Measurements from ENCODE around the gene PFKFB1.
"Not testable (repeated sequence)": the region's sequence is repeated elsewhere in the genome, so short reads cannot be mapped to it uniquely, and the experiment has no call there.

The PFKFB1 gene

GRCh38 chrX:54992911-54993622, 921 bp downstream of the PFKFB1 start:
- DNase-seq (ENCODE audit: low read depth) = no peak

GRCh38 chrX:54991706-54992105, 2.3 kb downstream of the PFKFB1 start:
- DNase-seq (ENCODE audit: low read depth) = no peak

- DNase-seq (ENCODE audit: low read depth) = not testable (repeated sequence)
Measured at GRCh38 chrX:54983306-54983705, 10.7 kb downstream of the PFKFB1 start.

- DNase-seq (ENCODE audit: low read depth) = no peak
Measured at GRCh38 chrX:54980334-54980733, 13.7 kb downstream of the PFKFB1 start.

GRCh38 chrX:54979432-54979831, 14.6 kb downstream of the PFKFB1 start:
- no peak for DNase-seq (ENCODE audit: low read depth)

- DNase-seq (ENCODE audit: low read depth) = no peak
Measured at GRCh38 chrX:54978448-54978847, 15.5 kb downstream of the PFKFB1 start.

GRCh38 chrX:54977387-54977786, 16.6 kb downstream of the PFKFB1 start:
- DNase-seq (ENCODE audit: low read depth) = no peak

GRCh38 chrX:54964766-54965497, 29.1 kb downstream of the PFKFB1 start:
- no peak for DNase-seq (ENCODE audit: low read depth)

- no peak for DNase-seq (ENCODE audit: low read depth)
Measured at GRCh38 chrX:54961750-54962149, 32.2 kb downstream of the PFKFB1 start.

- no peak for DNase-seq (ENCODE audit: low read depth)
Measured at GRCh38 chrX:54950730-54951375, 43.1 kb downstream of the PFKFB1 start.

- no peak for DNase-seq (ENCODE audit: low read depth)
Measured at GRCh38 chrX:54945224-54945623, 48.8 kb downstream of the PFKFB1 start.

GRCh38 chrX:54944816-54945215, 49.2 kb downstream of the PFKFB1 start:
- DNase-seq (ENCODE audit: low read depth) = no peak

GRCh38 chrX:54937416-54937815, 56.6 kb downstream of the PFKFB1 start:
- DNase-seq (ENCODE audit: low read depth) = no peak

GRCh38 chrX:54935306-54935705, 58.7 kb downstream of the PFKFB1 start:
- DNase-seq (ENCODE audit: low read depth) = no peak

GRCh38 chrX:54934890-54935289, 59.1 kb downstream of the PFKFB1 start:
- no peak for DNase-seq (ENCODE audit: low read depth)

- DNase-seq (ENCODE audit: low read depth) = no peak
Measured at GRCh38 chrX:54934058-54934457, 59.9 kb downstream of the PFKFB1 start.

GRCh38 chrX:54933150-54933826, 60.7 kb downstream of the PFKFB1 start:
- DNase-seq (ENCODE audit: low read depth) = no peak

GRCh38 chrX:54931107-54931506, 62.9 kb downstream of the PFKFB1 start:
- DNase-seq (ENCODE audit: low read depth) = no peak

- no peak for DNase-seq (ENCODE audit: low read depth)
Measured at GRCh38 chrX:54930291-54931049, 63.5 kb downstream of the PFKFB1 start.

- DNase-seq (ENCODE audit: low read depth) = no peak
Measured at GRCh38 chrX:54928876-54929275, 65.1 kb downstream of the PFKFB1 start.

- DNase-seq (ENCODE audit: low read depth) = no peak
Measured at GRCh38 chrX:54926978-54927377, 67.0 kb downstream of the PFKFB1 start.

GRCh38 chrX:54923376-54923775, 70.6 kb downstream of the PFKFB1 start:
- DNase-seq (ENCODE audit: low read depth) = no peak

Data from stimulated activated CD4-positive, alpha-beta T cell treated with anti-CD3 and anti-CD28 coated beads, Interleukin-2, amount 100 ng/mL, for 4 hours (primary cell).